ENCODE measurements around the gene SIPA1L2. TPM values are rescaled to one million over a fixed set of nuclear protein-coding genes. Genes with fewer than 3 reads are reported as not detected.

The SIPA1L2 gene
- total RNA-seq, 1 experiment from 2014 or later = 3.4 TPM

- H3K9me3 ChIP-seq (ENCODE audit: low read depth, low read length, poor library complexity, severe bottlenecking) = no peaks in the 10 kb centered on the region
- DNase-seq (ENCODE audit: low spot score) = no peak
- H3K4me3 ChIP-seq (ENCODE audit: low read depth, low read length, poor library complexity, severe bottlenecking) = no peak overlapping the region
- H3K27ac ChIP-seq (ENCODE audit: low read depth, low read length, poor library complexity, severe bottlenecking) = no peak overlapping the region
- POLR2A ChIA-PET (ENCODE audit: low non-redundant PET) = no interaction called here
- intact Hi-C loops (cut with micrococcal nuclease; ENCODE audit: unreplicated experiment) = no loop called here
- CTCF ChIA-PET = no interaction called here
- peaks cover under 1% of the 10 kb centered on the region for H3K4me1 ChIP-seq (ENCODE audit: insufficient read depth, low read length, poor library complexity, severe bottlenecking)
- no peaks in the 10 kb centered on the region for H3K27me3 ChIP-seq (replicated peaks; ENCODE audit: insufficient read depth, low read depth, low read length, poor library complexity)
- no peak for TF ChIP-seq EZH2 (IDR thresholded peaks at IDR 0.05; ENCODE audit: borderline replicate concordance, low read depth, low read length, poor library complexity, severe bottlenecking)
- BruUV-seq (replicated peaks) = no TSS peak
- H3K36me3 ChIP-seq (ENCODE audit: insufficient read depth, low read length, poor library complexity, severe bottlenecking) = no peaks in the 10 kb centered on the region
Observed at GRCh38 chr1:232608427-232608826, 21.5 kb downstream of the SIPA1L2 start.

- H3K36me3 ChIP-seq (ENCODE audit: insufficient read depth, low read length, poor library complexity, severe bottlenecking) = no peaks in the 10 kb centered on the region
- no peak for DNase-seq (ENCODE audit: low spot score)
- H3K9me3 ChIP-seq (ENCODE audit: low read depth, low read length, poor library complexity, severe bottlenecking) = no peaks in the 10 kb centered on the region
- intact Hi-C loops (cut with micrococcal nuclease; ENCODE audit: unreplicated experiment) = no loop called here
- no peak overlapping the region for H3K27ac ChIP-seq (ENCODE audit: low read depth, low read length, poor library complexity, severe bottlenecking)
- H3K4me1 ChIP-seq (ENCODE audit: insufficient read depth, low read length, poor library complexity, severe bottlenecking) = peaks cover 18% of the 10 kb centered on the region
- TF ChIP-seq EZH2 (IDR thresholded peaks at IDR 0.05; ENCODE audit: borderline replicate concordance, low read depth, low read length, poor library complexity, severe bottlenecking) (no peak), CTCF (conservative IDR thresholded peaks at IDR 0.05; ENCODE audit: low read depth, low read length) (peak; percentile 26; the same call in 1 of the 2 replicates)
- POLR2A ChIA-PET (ENCODE audit: low non-redundant PET) = no interaction called here
- H3K4me3 ChIP-seq (ENCODE audit: low read depth, low read length, poor library complexity, severe bottlenecking) = no peak overlapping the region
- no peaks in the 10 kb centered on the region for H3K27me3 ChIP-seq (replicated peaks; ENCODE audit: insufficient read depth, low read depth, low read length, poor library complexity)
- CTCF ChIA-PET = no interaction called here
- no TSS peak for BruUV-seq (replicated peaks)
Observed at GRCh38 chr1:232602622-232603021, 27.3 kb downstream of the SIPA1L2 start.

GRCh38 chr1:232600424-232601258 lies 29.3 kb downstream of the SIPA1L2 start:
- ChIA-PET CTCF (no interaction called here), POLR2A (ENCODE audit: low non-redundant PET) (no interaction called here)
- TF ChIP-seq CTCF (conservative IDR thresholded peaks at IDR 0.05; ENCODE audit: low read depth, low read length) (no peak), EZH2 (IDR thresholded peaks at IDR 0.05; ENCODE audit: borderline replicate concordance, low read depth, low read length, poor library complexity, severe bottlenecking) (no peak)
- no peak for DNase-seq (ENCODE audit: low spot score)
- Histone ChIP-seq H3K36me3 (ENCODE audit: insufficient read depth, low read length, poor library complexity, severe bottlenecking) (no peaks in the 10 kb centered on the region), H3K27ac (ENCODE audit: low read depth, low read length, poor library complexity, severe bottlenecking) (peak overlapping the region; percentile 72), H3K4me1 (ENCODE audit: insufficient read depth, low read length, poor library complexity, severe bottlenecking) (peaks cover 18% of the 10 kb centered on the region), H3K27me3 (replicated peaks; ENCODE audit: insufficient read depth, low read depth, low read length, poor library complexity) (no peaks in the 10 kb centered on the region), H3K9me3 (ENCODE audit: low read depth, low read length, poor library complexity, severe bottlenecking) (no peaks in the 10 kb centered on the region), H3K4me3 (ENCODE audit: low read depth, low read length, poor library complexity, severe bottlenecking) (no peak overlapping the region)
- BruUV-seq (replicated peaks) = no TSS peak
- intact Hi-C loops (cut with micrococcal nuclease; ENCODE audit: unreplicated experiment) = no loop called here

Measured in A673 (cell line).